ENCODE data around the gene RELL2. TPM values are rescaled to one million over a fixed set of nuclear protein-coding genes. Genes with fewer than 3 reads are reported as not detected.
A peak's percentile ranks its signal among the peaks of the same experiment; 100 is the strongest.

RELL2 gene, protein sequence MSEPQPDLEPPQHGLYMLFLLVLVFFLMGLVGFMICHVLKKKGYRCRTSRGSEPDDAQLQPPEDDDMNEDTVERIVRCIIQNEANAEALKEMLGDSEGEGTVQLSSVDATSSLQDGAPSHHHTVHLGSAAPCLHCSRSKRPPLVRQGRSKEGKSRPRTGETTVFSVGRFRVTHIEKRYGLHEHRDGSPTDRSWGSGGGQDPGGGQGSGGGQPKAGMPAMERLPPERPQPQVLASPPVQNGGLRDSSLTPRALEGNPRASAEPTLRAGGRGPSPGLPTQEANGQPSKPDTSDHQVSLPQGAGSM
- total RNA-seq (under 1 TPM in 3 of 4 donors, not detected in 1; 0.11 to 0.66 (median 0.61) TPM), polyA plus RNA-seq (1 to 10 TPM in 1 of 3 donors, under 1 TPM in 2; 0.31 to 1.5 (median 0.63) TPM)
- long read RNA-seq, donor 1: 0 reads
- long read RNA-seq, donor 2, partial matches to known transcripts: 0 of 6 reads
- long read RNA-seq, donor 2, other reads (novel, unspliced or antisense): 3 of 6 reads

DNA sequence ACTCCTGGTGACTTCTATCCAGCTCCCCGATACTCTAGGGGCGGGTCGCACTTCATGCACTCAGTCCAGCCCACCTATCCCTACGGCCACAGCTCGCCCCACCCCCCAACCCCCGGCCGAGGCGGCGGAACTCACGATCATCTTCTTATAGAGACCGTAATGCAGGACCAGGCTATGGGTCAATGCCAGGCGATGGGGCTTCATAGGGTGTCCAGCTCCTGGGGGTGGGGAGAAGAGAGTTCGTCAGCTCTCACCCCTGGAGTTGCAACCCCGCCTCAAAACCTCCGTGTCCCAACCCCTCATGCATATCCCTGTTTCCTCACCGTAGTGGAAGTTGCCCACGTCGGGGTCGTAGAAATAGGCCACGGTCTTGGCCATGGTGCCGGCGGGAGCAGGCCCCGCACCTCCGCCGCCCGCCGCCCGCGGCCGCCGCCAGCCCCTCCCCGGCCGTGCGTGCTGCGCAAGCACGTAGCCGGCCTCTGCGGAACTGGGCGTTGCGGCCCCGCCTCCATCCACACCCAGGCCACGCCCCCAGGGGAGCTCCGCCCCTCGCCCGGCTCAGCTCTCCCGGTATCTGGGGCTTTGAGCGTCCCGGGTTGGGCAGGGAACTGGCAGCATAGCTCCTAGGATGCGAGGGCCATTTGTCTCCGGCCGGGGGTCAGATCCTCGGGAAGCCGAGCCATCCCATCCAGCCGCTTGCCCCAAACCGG lies at the start of gene RELL2, which contains the start of gene HDAC3:
Gene RELL2 (plus strand): TSS at position 585 of the 710 bp plus-strand sequence. CDS start 1,229 bp downstream, outside the sequence.
Gene HDAC3 (minus strand): TSS at position 437 of the 710 bp plus-strand sequence. CDS start 59 bp downstream, at position 378.
- intact Hi-C loops (cut with DNase I): no loop called here

DNA sequence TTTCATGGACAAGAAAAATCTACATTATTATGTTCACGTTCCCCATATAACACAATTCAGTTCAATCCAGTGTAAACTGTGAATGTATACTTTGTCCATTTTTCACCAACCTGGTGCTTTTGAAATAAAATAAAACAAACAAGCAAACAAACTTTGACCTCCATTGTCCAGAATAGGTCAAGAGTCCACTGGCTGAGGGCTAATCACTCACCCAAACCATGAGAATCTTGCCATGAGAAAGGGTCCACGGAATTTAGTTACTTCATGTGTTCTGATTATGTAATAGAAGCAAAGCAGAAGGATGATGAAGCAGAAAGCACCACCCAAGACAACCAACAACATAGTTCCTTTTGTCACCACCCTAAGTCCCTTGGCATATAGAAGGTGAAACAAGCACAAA lies 46.7 kb upstream of the RELL2 start:
- Histone ChIP-seq H3K36me3 (ENCODE audit: insufficient read depth in 1 of 2, low read depth in 1 of 2) (peaks cover 2 to 59% of the 10 kb centered on the region in 2 donors), H3K4me3 (no peak overlapping the region), H3K27ac (no peak overlapping the region), H3K9me3 (no peaks in the 10 kb centered on the region), H3K4me1 (peaks cover 35% of the 10 kb centered on the region), H3K27me3 (ENCODE audit: insufficient read depth in 3 of 3, low read length in 2 of 3) (no peaks in the 10 kb centered on the region)
- ATAC-seq: no peak
- WGBS, 3 donors: 78 to 89% (median 79%) methylated on average over 2 of the region's 2 CpGs
- DNase-seq: no peak
- intact Hi-C loops (cut with DNase I): loop anchor here in 1 of 2 donors (2.0 kb wide), 1 partner anchor 29 kb away; the partner anchor contains the start of gene DIAPH1
- TF ChIP-seq CTCF (IDR thresholded peaks at IDR 0.05): no peak

More for the DNA sequence above, at the start of gene RELL2, which contains the start of gene HDAC3:
- Histone ChIP-seq H3K4me1 (peaks cover 18% of the 10 kb centered on the region), H3K36me3 (ENCODE audit: insufficient read depth in 1 of 2, low read depth in 1 of 2) (peaks cover 2 to 27% of the 10 kb centered on the region in 2 donors), H3K27ac (peak within 1 kb of the TSS; percentile 80), H3K9me3 (no peaks in the 10 kb centered on the region), H3K27me3 (ENCODE audit: insufficient read depth in 3 of 3, low read length in 2 of 3) (peaks cover 0 to 8% (median 0%) of the 10 kb centered on the region in 3 donors), H3K4me3 (peak within 1 kb of the TSS; percentile 86)
- TF ChIP-seq CTCF (IDR thresholded peaks at IDR 0.05): no peak
- 0 to 1% (median 0%) methylated on average over 35 to 55 of the region's 55 CpGs for WGBS, 3 donors
- peak; percentile 97 to 99 (median 98) for ATAC-seq
- DNase-seq: peak; percentile 93 to 97

DNA sequence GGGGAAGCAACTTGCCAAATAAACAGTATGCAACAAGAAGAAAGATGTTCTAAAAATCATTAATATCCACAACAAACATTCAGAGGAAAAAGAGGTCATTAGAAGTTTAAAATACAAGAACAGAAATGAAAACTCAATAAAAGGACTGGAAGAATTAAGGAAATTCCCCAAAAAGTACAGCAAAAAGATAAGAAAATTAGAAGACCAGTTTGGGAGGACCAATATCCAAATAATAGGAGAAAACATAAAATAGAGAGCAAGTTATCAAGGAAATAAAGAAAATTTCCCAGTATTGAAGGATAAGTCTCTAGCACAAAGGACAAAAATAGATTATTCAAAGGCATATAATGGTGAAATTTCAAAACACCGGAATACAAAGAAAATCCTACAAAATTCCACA lies 39.9 kb upstream of the RELL2 start:
- no peaks in the 10 kb centered on the region for H3K9me3 ChIP-seq
- DNase-seq (no peak), ATAC-seq (no peak)
- no peaks in the 10 kb centered on the region for H3K27me3 ChIP-seq (ENCODE audit: insufficient read depth in 3 of 3, low read length in 2 of 3)
- 88 to 99% (median 97%) methylated on average over 1 of the region's 1 CpG for WGBS, 3 donors
- H3K4me3 ChIP-seq: no peak overlapping the region
- no peak for TF ChIP-seq CTCF (IDR thresholded peaks at IDR 0.05)
- peaks cover 79% of the 10 kb centered on the region for H3K4me1 ChIP-seq
- intact Hi-C loops (cut with DNase I): no loop called here
- peaks cover 0 to 15% of the 10 kb centered on the region in 2 donors for H3K36me3 ChIP-seq (ENCODE audit: insufficient read depth in 1 of 2, low read depth in 1 of 2)
- H3K27ac ChIP-seq: peak overlapping the region; percentile 95

DNA sequence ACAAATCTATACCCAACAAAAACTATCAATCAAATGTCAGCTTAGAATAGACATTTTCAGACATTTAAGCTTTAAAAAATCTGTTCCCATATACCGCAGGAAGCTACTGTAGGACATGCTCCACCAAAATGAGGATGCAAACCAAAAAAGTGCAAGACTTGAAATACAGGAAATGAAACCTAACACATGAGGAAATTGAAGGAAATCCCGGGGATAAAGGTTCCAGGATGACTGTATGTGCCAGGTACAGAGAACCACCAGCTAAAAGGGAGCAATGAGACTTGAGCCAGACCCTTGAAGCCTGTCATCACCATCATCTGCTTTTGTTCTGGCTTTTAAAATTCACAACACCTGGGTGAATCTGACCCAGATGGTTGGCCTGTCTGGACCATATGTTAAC lies 39.4 kb upstream of the RELL2 start:
- H3K9me3 ChIP-seq: no peaks in the 10 kb centered on the region
- peaks cover 81% of the 10 kb centered on the region for H3K4me1 ChIP-seq
- no peak overlapping the region for H3K4me3 ChIP-seq
- DNase-seq: no peak
- no peak for TF ChIP-seq CTCF (IDR thresholded peaks at IDR 0.05)
- peaks cover 0 to 15% of the 10 kb centered on the region in 2 donors for H3K36me3 ChIP-seq (ENCODE audit: insufficient read depth in 1 of 2, low read depth in 1 of 2)
- WGBS, 3 donors: 58 to 74% (median 64%) methylated on average over 2 of the region's 2 CpGs
- intact Hi-C loops (cut with DNase I): no loop called here
- peak overlapping the region; percentile 95 for H3K27ac ChIP-seq
- peak in 1 of 4 donors; percentile 2 for ATAC-seq
- no peaks in the 10 kb centered on the region for H3K27me3 ChIP-seq (ENCODE audit: insufficient read depth in 3 of 3, low read length in 2 of 3)

All from psoas muscle (tissue), 8 donors.